ENCODE data around the gene SLC17A7.

GRCh38 chr19:49450405-49450804 is 9.1 kb upstream of the SLC17A7 start:
- TF ChIP-seq CTCF (IDR thresholded peaks at IDR 0.05; ENCODE audit: low read depth, low read length) (no peak), EZH2phosphoT487 (IDR thresholded peaks at IDR 0.05; ENCODE audit: low read depth) (no peak)
